ENCODE measurements around the gene GARNL3.

- TF ChIP-seq CTCF (IDR thresholded peaks at IDR 0.05) (no peak), EZH2 (IDR thresholded peaks at IDR 0.05; ENCODE audit: borderline replicate concordance, insufficient read depth, low read depth, low read length, poor library complexity, severe bottlenecking) (no peak)
Measured at GRCh38 chr9:127365461-127365860, 100.9 kb downstream of the GARNL3 start.
